Stimulated activated CD4-positive, alpha-beta T cell treated with anti-CD3 and anti-CD28 coated beads, TNF-alpha, amount 100 ng/mL, for 24 hours (primary cell): ENCODE measurements around the gene FBXL4.
"Not testable (repeated sequence)": the region's sequence is repeated elsewhere in the genome, so short reads cannot be mapped to it uniquely, and the experiment has no call there.

Experiments used
- DNase-seq, 3 experiments: peaks; one replicate each; pipeline ENCODE4 v3.0.0-alpha.2; 2020; ENCODE audit warnings: low read depth in 3 of 3

The FBXL4 gene

GRCh38 chr6:98945311-98946115 lies 2.2 kb downstream of the FBXL4 start:
- no peak for DNase-seq

- no peak for DNase-seq
Observed at GRCh38 chr6:98944598-98945081, 3.1 kb downstream of the FBXL4 start.

- DNase-seq: no peak
Observed at GRCh38 chr6:98944168-98944567, 3.6 kb downstream of the FBXL4 start.

GRCh38 chr6:98942263-98942803 lies 5.4 kb downstream of the FBXL4 start:
- no peak for DNase-seq

GRCh38 chr6:98941319-98941718 lies 6.4 kb downstream of the FBXL4 start:
- DNase-seq: no peak

GRCh38 chr6:98937351-98937750 lies 10.4 kb downstream of the FBXL4 start:
- no peak for DNase-seq

- DNase-seq: no peak
Observed at GRCh38 chr6:98932381-98932780, 15.4 kb downstream of the FBXL4 start.

GRCh38 chr6:98931696-98932095 lies 16.1 kb downstream of the FBXL4 start:
- DNase-seq: no peak

GRCh38 chr6:98929498-98930060 lies 18.2 kb downstream of the FBXL4 start:
- DNase-seq: no peak

- no peak for DNase-seq
Observed at GRCh38 chr6:98928688-98929087, 19.1 kb downstream of the FBXL4 start.

GRCh38 chr6:98927534-98927933 lies 20.2 kb downstream of the FBXL4 start:
- DNase-seq: no peak

GRCh38 chr6:98925831-98926230 lies 21.9 kb downstream of the FBXL4 start:
- no peak for DNase-seq

GRCh38 chr6:98924647-98925046 lies 23.1 kb downstream of the FBXL4 start:
- DNase-seq: no peak

GRCh38 chr6:98920904-98921431 lies 26.8 kb downstream of the FBXL4 start:
- DNase-seq: no peak

- not testable (repeated sequence) for DNase-seq
Observed at GRCh38 chr6:98910946-98911345, 36.8 kb downstream of the FBXL4 start.

GRCh38 chr6:98909236-98909635 lies 38.5 kb downstream of the FBXL4 start:
- no peak for DNase-seq

- not testable (repeated sequence) for DNase-seq
Observed at GRCh38 chr6:98906342-98906741, 41.4 kb downstream of the FBXL4 start.

- no peak for DNase-seq
Observed at GRCh38 chr6:98905759-98906158, 42.0 kb downstream of the FBXL4 start.

- no peak for DNase-seq
Observed at GRCh38 chr6:98904096-98904495, 43.6 kb downstream of the FBXL4 start.

- no peak for DNase-seq
Observed at GRCh38 chr6:98900706-98901105, 47.0 kb downstream of the FBXL4 start.

GRCh38 chr6:98894810-98895209 lies 52.9 kb downstream of the FBXL4 start:
- DNase-seq: no peak

GRCh38 chr6:98887650-98888049 lies 60.1 kb downstream of the FBXL4 start:
- no peak for DNase-seq

GRCh38 chr6:98885330-98885729 lies 62.4 kb downstream of the FBXL4 start:
- DNase-seq: no peak
